ENCODE measurements around the gene FADS2.
A peak's percentile ranks its signal among the peaks of the same experiment; 100 is the strongest.

The FADS2 gene

DNA sequence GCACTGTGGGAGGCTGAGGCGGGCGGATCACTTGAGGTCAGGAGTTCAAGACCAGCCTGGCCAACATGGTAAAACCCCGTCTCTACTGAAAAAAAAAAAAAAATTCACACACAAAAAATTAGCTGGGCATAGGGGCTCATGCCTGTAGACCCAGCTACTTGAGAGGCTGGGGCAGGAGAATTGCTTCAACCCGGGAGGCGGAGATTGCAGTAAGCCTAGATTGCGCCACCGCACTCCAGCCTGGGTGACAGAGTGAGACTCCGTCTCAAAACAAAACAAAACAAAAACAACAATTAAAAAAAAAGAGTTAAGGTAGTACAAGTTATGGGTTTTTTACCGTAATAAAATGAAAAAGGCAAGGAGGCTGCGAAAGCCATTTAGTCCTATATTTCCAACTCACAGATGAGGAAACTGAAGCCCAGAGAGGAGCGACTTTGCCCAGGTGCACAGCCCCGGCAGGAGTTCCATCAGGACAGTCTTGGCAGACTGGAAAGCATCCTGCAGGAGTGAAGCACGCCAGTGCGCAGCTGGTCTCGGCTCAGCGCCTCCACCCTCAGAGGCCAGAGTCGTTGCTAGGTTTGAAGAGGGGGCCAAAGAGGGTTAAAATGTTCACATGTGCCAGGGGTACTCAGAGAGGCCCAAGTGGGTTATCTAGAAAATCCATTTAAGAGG is 67.1 kb downstream of the FADS2 start:
- DNase-seq (ENCODE audit: low read depth), result no peak
- no peak overlapping the region for H3K4me3 ChIP-seq (ENCODE audit: low read length)
- TF ChIP-seq, protein P1, sequence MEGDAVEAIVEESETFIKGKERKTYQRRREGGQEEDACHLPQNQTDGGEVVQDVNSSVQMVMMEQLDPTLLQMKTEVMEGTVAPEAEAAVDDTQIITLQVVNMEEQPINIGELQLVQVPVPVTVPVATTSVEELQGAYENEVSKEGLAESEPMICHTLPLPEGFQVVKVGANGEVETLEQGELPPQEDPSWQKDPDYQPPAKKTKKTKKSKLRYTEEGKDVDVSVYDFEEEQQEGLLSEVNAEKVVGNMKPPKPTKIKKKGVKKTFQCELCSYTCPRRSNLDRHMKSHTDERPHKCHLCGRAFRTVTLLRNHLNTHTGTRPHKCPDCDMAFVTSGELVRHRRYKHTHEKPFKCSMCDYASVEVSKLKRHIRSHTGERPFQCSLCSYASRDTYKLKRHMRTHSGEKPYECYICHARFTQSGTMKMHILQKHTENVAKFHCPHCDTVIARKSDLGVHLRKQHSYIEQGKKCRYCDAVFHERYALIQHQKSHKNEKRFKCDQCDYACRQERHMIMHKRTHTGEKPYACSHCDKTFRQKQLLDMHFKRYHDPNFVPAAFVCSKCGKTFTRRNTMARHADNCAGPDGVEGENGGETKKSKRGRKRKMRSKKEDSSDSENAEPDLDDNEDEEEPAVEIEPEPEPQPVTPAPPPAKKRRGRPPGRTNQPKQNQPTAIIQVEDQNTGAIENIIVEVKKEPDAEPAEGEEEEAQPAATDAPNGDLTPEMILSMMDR (conservative IDR thresholded peaks at IDR 0.05; ENCODE audit: low read depth, low read length), result no peak

DNA sequence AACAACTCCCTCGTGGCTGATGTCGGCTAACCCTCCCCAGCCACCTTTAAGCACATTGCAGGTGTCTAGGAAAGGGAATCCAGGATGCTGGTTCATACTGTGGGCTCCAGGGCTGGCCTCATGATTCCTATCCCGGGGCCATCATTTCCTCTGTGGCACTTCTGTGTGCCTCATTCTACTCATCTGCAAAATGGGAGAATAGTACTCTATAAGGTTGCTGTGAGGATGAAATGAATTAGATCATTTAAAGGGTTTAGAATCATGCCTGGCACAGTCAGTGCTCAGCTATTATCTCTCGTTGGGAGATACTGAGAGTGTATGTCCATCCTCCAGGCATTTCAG is 67.6 kb downstream of the FADS2 start:
- no peak overlapping the region for H3K4me3 ChIP-seq (ENCODE audit: low read length)
- TF ChIP-seq, protein P1 (conservative IDR thresholded peaks at IDR 0.05; ENCODE audit: low read depth, low read length), result no peak
- no peak for DNase-seq (ENCODE audit: low read depth)

DNA sequence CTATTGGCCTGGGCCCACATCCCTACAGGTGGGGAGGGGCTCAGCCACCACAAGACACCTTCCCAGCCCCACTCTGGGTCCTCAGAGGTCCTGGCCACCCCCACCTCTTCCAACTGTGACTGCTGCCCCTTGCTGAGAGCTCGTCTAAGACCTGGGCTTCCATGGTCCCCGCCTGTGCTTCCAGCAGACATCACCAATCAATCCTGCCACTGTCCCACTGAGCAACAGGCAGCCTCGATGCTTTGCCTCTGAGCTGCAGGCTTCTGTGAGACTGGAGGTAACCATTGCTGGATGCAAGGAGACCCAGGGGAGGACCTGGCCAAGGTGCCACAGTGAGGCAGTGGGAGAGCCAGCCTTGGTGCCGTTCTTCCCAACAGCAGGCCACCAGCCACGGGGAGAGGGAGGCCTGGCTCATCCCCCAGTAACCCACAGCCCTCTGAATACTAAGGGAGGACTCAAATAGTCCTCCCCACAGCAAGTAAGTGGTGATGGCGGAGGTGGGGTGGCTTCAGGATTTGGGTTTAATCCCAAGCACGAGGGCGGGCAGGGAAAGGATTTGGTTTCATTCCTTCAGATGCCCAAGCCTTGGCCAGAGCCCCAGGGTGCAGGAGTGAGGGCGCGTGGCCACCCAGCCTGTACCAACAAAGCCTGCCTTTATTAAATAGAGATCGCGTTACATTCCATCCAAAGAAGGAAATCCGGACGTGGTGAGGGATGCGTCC is 68.7 kb downstream of the FADS2 start:
- TF ChIP-seq, protein P1 (conservative IDR thresholded peaks at IDR 0.05; ENCODE audit: low read depth, low read length), result no peak
- no peak for DNase-seq (ENCODE audit: low read depth)
- no peak overlapping the region for H3K4me3 ChIP-seq (ENCODE audit: low read length)

DNA sequence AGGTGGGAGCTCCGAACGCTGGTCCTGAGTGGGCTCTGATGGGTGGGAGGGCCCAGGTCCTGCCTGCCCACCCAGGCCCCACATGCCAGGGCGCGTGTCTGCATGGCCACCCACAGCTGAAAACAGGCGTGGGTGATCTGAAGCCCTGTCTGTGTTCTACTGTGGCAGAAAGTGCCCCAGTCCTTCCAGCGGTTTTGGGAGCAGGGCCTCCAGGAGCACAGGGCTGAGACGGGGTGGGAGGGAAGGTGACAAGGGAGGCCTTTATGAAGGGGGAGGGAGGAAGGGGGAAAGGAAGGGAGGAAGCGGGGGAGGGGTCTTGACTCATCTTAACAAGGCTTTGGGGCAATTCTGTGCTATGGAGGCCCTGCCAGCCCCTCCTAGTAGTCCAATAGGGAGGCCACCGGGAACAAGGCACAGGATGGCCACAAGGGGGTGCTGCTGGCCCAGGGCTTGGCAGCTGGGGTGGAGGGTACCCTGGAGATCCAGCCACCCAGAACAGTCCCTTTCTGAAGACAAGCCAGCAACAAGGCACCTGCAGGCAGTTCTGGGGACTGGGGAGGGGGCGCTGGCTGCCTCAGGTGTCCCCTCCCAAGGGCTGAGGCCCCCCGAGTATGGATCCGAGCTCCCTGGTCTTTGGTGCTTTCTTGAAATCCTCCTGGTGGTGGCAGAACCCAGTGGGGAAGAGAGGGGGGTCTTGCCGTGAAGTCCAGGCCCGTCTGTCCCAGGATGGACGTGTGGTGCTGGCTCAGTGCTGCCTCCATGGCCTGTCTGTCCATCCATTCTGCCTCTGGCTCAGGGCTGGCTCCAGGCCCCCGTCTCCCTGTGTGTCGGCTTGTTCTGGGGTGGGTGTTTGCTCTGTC is 69.5 kb downstream of the FADS2 start:
- TF ChIP-seq, protein P1 (conservative IDR thresholded peaks at IDR 0.05; ENCODE audit: low read depth, low read length), result peak; percentile 91
- no peak overlapping the region for H3K4me3 ChIP-seq (ENCODE audit: low read length)
- no peak for DNase-seq (ENCODE audit: low read depth)

DNA sequence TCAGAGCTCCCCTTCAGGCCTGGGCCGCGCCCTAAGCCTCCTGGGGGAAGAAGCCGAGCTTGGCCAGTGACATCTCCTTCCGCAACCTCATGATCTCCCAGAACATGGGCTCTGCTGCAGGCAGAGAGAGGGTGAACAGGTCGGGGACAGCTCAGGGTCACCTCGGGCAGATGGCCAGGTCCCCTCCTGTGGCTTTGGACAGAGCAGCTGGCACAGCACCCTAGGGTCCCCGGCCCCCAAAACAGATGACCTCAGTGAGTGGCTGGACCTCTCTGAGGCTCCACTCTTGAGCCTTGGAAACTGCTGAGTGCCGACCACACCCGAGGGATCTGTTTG is 70.1 kb downstream of the FADS2 start:
- no peak for DNase-seq (ENCODE audit: low read depth)
- TF ChIP-seq, protein P1 (conservative IDR thresholded peaks at IDR 0.05; ENCODE audit: low read depth, low read length), result no peak
- no peak overlapping the region for H3K4me3 ChIP-seq (ENCODE audit: low read length)

DNA sequence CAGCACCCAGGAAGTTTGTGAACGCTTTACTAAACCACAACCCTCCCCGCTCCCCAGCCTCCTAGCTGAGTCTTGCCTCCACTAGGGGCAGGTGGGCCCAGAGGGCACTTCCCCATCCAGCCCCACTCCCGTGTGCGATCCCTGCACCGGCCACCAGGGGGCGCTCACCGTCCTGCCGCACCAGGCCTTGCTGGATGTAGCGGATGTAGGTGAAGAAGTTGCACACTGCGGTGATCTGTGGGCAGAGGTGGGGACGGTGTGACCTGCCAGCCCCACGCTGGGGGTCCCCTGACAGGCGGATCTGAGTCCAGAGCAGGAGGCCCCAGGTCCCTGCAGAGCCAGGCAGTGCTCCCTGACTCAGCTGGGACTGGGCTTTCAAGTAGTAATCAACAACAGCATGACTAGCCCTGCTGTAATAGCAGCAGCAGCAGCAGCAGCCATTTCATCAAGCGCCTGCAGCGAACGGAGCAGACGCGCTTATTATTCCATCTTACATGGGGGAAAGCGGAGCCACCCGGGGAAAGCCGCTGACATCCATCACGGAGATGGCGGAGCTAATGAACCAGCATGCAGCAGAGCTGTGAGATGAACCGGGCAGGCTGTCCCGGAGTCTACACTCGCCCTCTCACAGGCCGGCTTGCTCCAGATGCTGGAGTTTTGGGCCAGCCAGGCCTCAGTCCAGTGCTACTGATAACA is 71.2 kb downstream of the FADS2 start:
- no peak for DNase-seq (ENCODE audit: low read depth)

More for the DNA sequence above, 71.2 kb downstream of the FADS2 start:
- TF ChIP-seq, protein P1 (conservative IDR thresholded peaks at IDR 0.05; ENCODE audit: low read depth, low read length), result peak; percentile 99
- no peak overlapping the region for H3K4me3 ChIP-seq (ENCODE audit: low read length)
